B cell (primary cell): ENCODE measurements around the gene LYSMD2. TPM values are rescaled to one million over a fixed set of nuclear protein-coding genes. Genes with fewer than 3 reads are reported as not detected.

ENCODE experiments used
- ATAC-seq: fragments of 200-7000 bp; cut with Tn5 transposase; one replicate; pipeline ENCODE4 v1.10.0; 2021; ENCODE audit warnings: low read depth, mild to moderate bottlenecking, moderate number of reproducible peaks, moderate library complexity
- CTCF ChIA-PET: fragments of 350-600 bp; sonication (Branson Sonifier 250); formaldehyde crosslinking; loops from one replicate; lab custom pipeline; 2021; ENCODE audit warnings: antibody characterized with exemption, inconsistent platforms; lab: Charles Lee
- POLR2A ChIA-PET: fragments of 350-600 bp; sonication (Branson Sonifier 250); formaldehyde crosslinking; loops from one replicate; lab custom pipeline; 2021; ENCODE audit warnings: antibody characterized with exemption; lab: Charles Lee
- DNase-seq: peaks from one replicate; pipeline ENCODE4 v3.0.0; 2013
- H2AFZ ChIP-seq: 2 replicates; pipeline ENCODE4 v1.6.1; 2012; ENCODE audit warnings: mild to moderate bottlenecking, low read depth, low read length; ENCODE audit not compliant: insufficient read depth, poor library complexity, severe bottlenecking
- H3K27ac ChIP-seq, 2 donors: 1 replicate in 1 of 2; 2 replicates in 1 of 2; pipeline ENCODE4 v1.5.1; 2012 to 2013; ENCODE audit warnings: low read length in 2 of 2, mild to moderate bottlenecking in 2 of 2, moderate library complexity in 1 of 2
- H3K27me3 ChIP-seq, 4 experiments: fragments of 200-600 bp in 1 of 4; sonication (generic) in 1 of 4; replicated peaks in 1 of 4; 1 replicate in 2 of 4; 2 replicates in 2 of 4; pipeline versions ENCODE4 v1.6.1 to v1.7.0; 2013 to 2016; ENCODE audit warnings: low read length in 3 of 4, mild to moderate bottlenecking in 2 of 4, mixed read lengths in 1 of 4, moderate library complexity in 1 of 4; ENCODE audit not compliant: insufficient read depth in 4 of 4, control insufficient read depth in 3 of 4; ENCODE audit errors: control extremely low read depth in 1 of 4
- H3K36me3 ChIP-seq, 2 experiments: replicated peaks in 1 of 2; 1 replicate in 1 of 2; 2 replicates in 1 of 2; pipeline versions ENCODE4 v1.6.1 to v1.7.1; 2013; ENCODE audit warnings: low read length in 1 of 2; ENCODE audit not compliant: insufficient read depth in 2 of 2, control insufficient read depth in 1 of 2; ENCODE audit errors: control extremely low read depth in 1 of 2, extremely low read depth in 1 of 2
- H3K4me1 ChIP-seq, 2 donors: fragments of 200-600 bp in 1 of 2; sonication (generic) in 1 of 2; 1 replicate in 1 of 2; 2 replicates in 1 of 2; pipeline versions ENCODE4 v1.5.1 to v1.6.1; 2013 to 2017; ENCODE audit warnings: low read length in 2 of 2; ENCODE audit not compliant: control insufficient read depth in 2 of 2, insufficient read depth in 2 of 2
- H3K4me2 ChIP-seq: replicated peaks from 2 replicates; pipeline ENCODE3; 2012; ENCODE audit warnings: mild to moderate bottlenecking, low read depth, low read length; ENCODE audit not compliant: poor library complexity, severe bottlenecking
- H3K4me3 ChIP-seq, 5 experiments: fragments of 200-600 bp in 1 of 5; sonication (generic) in 1 of 5; 1 replicate in 3 of 5; 2 replicates in 2 of 5; pipeline versions ENCODE4 v1.5.1 to v1.7.0; 2011 to 2016; ENCODE audit warnings: low read length in 4 of 5, mild to moderate bottlenecking in 4 of 5, low read depth in 2 of 5, control low read depth in 1 of 5, moderate library complexity in 1 of 5; ENCODE audit not compliant: insufficient read depth in 1 of 5; ENCODE audit errors: control extremely low read depth in 1 of 5, extremely low read depth in 1 of 5
- H3K79me2 ChIP-seq: fragments of 200-600 bp; sonication (generic); one replicate; pipeline ENCODE4 v1.6.0; 2016; ENCODE audit warnings: low read length; ENCODE audit not compliant: control insufficient read depth, insufficient read depth
- H3K9ac ChIP-seq: fragments of 200-600 bp; sonication (generic); 2 replicates; pipeline ENCODE4 v1.6.1; 2017; ENCODE audit warnings: mild to moderate bottlenecking, low read length, moderate library complexity
- H3K9me3 ChIP-seq, 3 donors: one replicate each; pipeline versions ENCODE4 v1.6.1 to v1.7.1; 2013; ENCODE audit warnings: low read length in 2 of 3; ENCODE audit not compliant: control insufficient read depth in 2 of 3, insufficient read depth in 1 of 3; ENCODE audit errors: control extremely low read depth in 1 of 3
- H4K20me1 ChIP-seq: 2 replicates; pipeline ENCODE4 v1.6.0; 2012; ENCODE audit warnings: mild to moderate bottlenecking, low read length; ENCODE audit not compliant: insufficient read depth, control insufficient read depth, poor library complexity, severe bottlenecking
- H3K27ac Mint-ChIP-seq: one replicate; pipeline ENCODE4 v1.8.0; 2021; ENCODE audit warnings: mixed read lengths
- H3K27me3 Mint-ChIP-seq: one replicate; pipeline ENCODE4 v1.8.0; 2021; ENCODE audit warnings: mixed read lengths
- H3K4me1 Mint-ChIP-seq: one replicate; pipeline ENCODE4 v1.8.0; 2021; ENCODE audit warnings: mixed read lengths
- H3K4me3 Mint-ChIP-seq: one replicate; pipeline ENCODE4 v1.8.0; 2021; ENCODE audit warnings: mixed read lengths
- H3K9me3 Mint-ChIP-seq: one replicate; pipeline ENCODE4 v1.8.0; 2022; ENCODE audit warnings: mixed read lengths; ENCODE audit not compliant: insufficient read depth
- CTCF ChIP-seq: fragments of 200-600 bp; IDR thresholded peaks from one replicate; pipeline ENCODE4 v1.8.0; 2022; ENCODE audit warnings: antibody characterized with exemption, mild to moderate bottlenecking
- EZH2 ChIP-seq: IDR thresholded peaks from 2 replicates; pipeline ENCODE4 v1.6.1; 2012; ENCODE audit warnings: borderline replicate concordance, low read depth, mild to moderate bottlenecking, moderate library complexity, low read length; ENCODE audit not compliant: insufficient read depth, poor library complexity, severe bottlenecking
- WGBS: methylation state at CpG from one replicate; pipeline ENCODE4 v1.1.5; 2013; ENCODE audit warnings: missing lambda C conversion rate; ENCODE audit not compliant: insufficient coverage; 5-methylcytosine and 5-hydroxymethylcytosine counted together
- intact Hi-C: fragments of 100-400 bp; cut with micrococcal nuclease; formaldehyde crosslinking; loops from one replicate; pipeline ENCODE4 v1.10.0; 2022
- polyA plus RNA-seq: library from polyadenylated mRNA; depleted of rRNA; stranded (reverse); fragments of >200 nt; gene quantifications from 2 replicates; pipeline ENCODE4 v1.2.3, GENCODE V29; 2012
- total RNA-seq, 2 donors: library from RNA; stranded (reverse); fragments of 120-200 nt in 1 of 2; gene quantifications; 1 replicate in 1 of 2; 2 replicates in 1 of 2; pipeline versions ENCODE4 v1.2.3 to v1.2.4, GENCODE V29; 2013 to 2022

LYSMD2 gene
- total and polyA plus RNA-seq, 2 donors (not counting 1 experiment from before 2014, with no cell fraction given), result 31.0 to 48.2 TPM

- ATAC-seq, result no peak
- no peak overlapping the region for H3K27ac ChIP-seq
- no peaks in the 10 kb centered on the region for H3K9me3 ChIP-seq
- peak; percentile 13 for TF ChIP-seq CTCF
- TF ChIP-seq EZH2, result no peak
- H3K9ac ChIP-seq, result no peak overlapping the region
- Mint-ChIP-seq H3K4me3 (no peak overlapping the region), H3K9me3 (no peaks in the 10 kb centered on the region), H3K4me1 (peaks cover 63% of the 10 kb centered on the region), H3K27me3 (no peaks in the 10 kb centered on the region), H3K27ac (no peak overlapping the region)
- H3K27me3 ChIP-seq, result no peaks in the 10 kb centered on the region
- no peak for DNase-seq
- no peak overlapping the region for H3K4me2 ChIP-seq
- intact Hi-C loops, result no loop called here
- POLR2A ChIA-PET, result interaction anchor here (0.7 kb wide), 1 partner anchor 17 kb away, joined by 3 read pairs; no protein-coding TSS in a partner anchor
- peaks cover 32 to 44% of the 10 kb centered on the region in 2 donors for H3K4me1 ChIP-seq
- H4K20me1 ChIP-seq, result peaks cover 34% of the 10 kb centered on the region
- peaks cover 18 to 31% of the 10 kb centered on the region in 2 experiments for H3K36me3 ChIP-seq
- no CpG with 5 or more reads among the region's 2 CpGs for WGBS
- H3K79me2 ChIP-seq, result peaks cover 71% of the 10 kb centered on the region
- H3K4me3 ChIP-seq, result no peak overlapping the region
- H2AFZ ChIP-seq, result no peak overlapping the region
- CTCF ChIA-PET, result interaction anchor here (0.7 kb wide), 1 partner anchor 13 kb away, joined by 3 read pairs; the partner anchor contains the start of gene LYSMD2
Measured at GRCh38 chr15:51724199-51724598, 13.3 kb downstream of the LYSMD2 start.

GRCh38 chr15:51721199-51721960, 16.1 kb downstream of the LYSMD2 start:
- H3K9ac ChIP-seq, result no peak overlapping the region
- H3K9me3 Mint-ChIP-seq, result no peaks in the 10 kb centered on the region
- no peak overlapping the region for H3K4me2 ChIP-seq
- intact Hi-C loops, result no loop called here
- H3K36me3 ChIP-seq, result peaks cover 15 to 31% of the 10 kb centered on the region in 2 experiments
- H3K27ac ChIP-seq, result no peak overlapping the region
- no peak overlapping the region for H3K4me3 ChIP-seq
- POLR2A ChIA-PET, result no interaction called here
- CTCF ChIA-PET, result interaction anchor here (0.7 to 2.0 kb wide), 6 partner anchors 14 to 72 kb away, joined by 3 to 5 read pairs (median 4); no protein-coding TSS in a partner anchor
- ATAC-seq (no peak), DNase-seq (no peak)
- H3K4me1 ChIP-seq, result peaks cover 8 to 16% of the 10 kb centered on the region in 2 donors
- peaks cover 15% of the 10 kb centered on the region for H4K20me1 ChIP-seq
- no peak for TF ChIP-seq CTCF
- no peak overlapping the region for H2AFZ ChIP-seq
- no peak overlapping the region for H3K27ac Mint-ChIP-seq
- H3K4me1 Mint-ChIP-seq, result peaks cover 45% of the 10 kb centered on the region
- peaks cover 42% of the 10 kb centered on the region for H3K79me2 ChIP-seq
- no peak overlapping the region for H3K4me3 Mint-ChIP-seq
- WGBS, result 100% methylated on average over 2 of the region's 5 CpGs
- no peaks in the 10 kb centered on the region for H3K27me3 ChIP-seq
- H3K27me3 Mint-ChIP-seq, result no peaks in the 10 kb centered on the region
- H3K9me3 ChIP-seq, result no peaks in the 10 kb centered on the region
